Astrocyte (in vitro differentiated cells and primary cell): Measurements from ENCODE around the gene ACTG1. TPM values are rescaled to one million over a fixed set of nuclear protein-coding genes. Genes with fewer than 3 reads are reported as not detected.

Experiments used
- DNase-seq: peaks from one replicate; pipeline ENCODE4 v3.0.0-alpha.2; 2010; ENCODE audit warnings: low read depth
- FAIRE-seq: peaks from 2 replicates; lab custom pipeline; 2011; peaks lifted over from hg19 to GRCh38; lab: Jason Lieb, UNC
- H2AFZ ChIP-seq: 2 replicates; pipeline ENCODE4 v1.6.0; 2012; ENCODE audit warnings: low read depth, low read length, inconsistent platforms
- H3K27ac ChIP-seq: 2 replicates; pipeline ENCODE4 v1.5.1; 2011; ENCODE audit warnings: low read depth, low read length, inconsistent platforms
- H3K27me3 ChIP-seq: 2 replicates; pipeline ENCODE4 v1.6.0; 2011; ENCODE audit warnings: low read length, inconsistent platforms; ENCODE audit not compliant: insufficient read depth
- H3K36me3 ChIP-seq: 2 replicates; pipeline ENCODE4 v1.5.1; 2011; ENCODE audit warnings: low read length, inconsistent platforms; ENCODE audit not compliant: insufficient read depth
- H3K4me1 ChIP-seq: 2 replicates; pipeline ENCODE4 v1.5.1; 2011; ENCODE audit warnings: low read length, inconsistent platforms; ENCODE audit not compliant: insufficient read depth
- H3K4me2 ChIP-seq: 2 replicates; pipeline ENCODE4 v1.6.0; 2012; ENCODE audit warnings: low read length, inconsistent platforms
- H3K4me3 ChIP-seq: 2 replicates; pipeline ENCODE4 v1.5.1; 2011; ENCODE audit warnings: low read depth, mild to moderate bottlenecking, low read length, inconsistent platforms; ENCODE audit not compliant: insufficient read depth
- H3K79me2 ChIP-seq: 2 replicates; pipeline ENCODE4 v1.6.0; 2012; ENCODE audit warnings: mild to moderate bottlenecking, low read length, inconsistent platforms; ENCODE audit not compliant: insufficient read depth
- H3K9ac ChIP-seq: 2 replicates; pipeline ENCODE4 v1.6.0; 2012; ENCODE audit warnings: mild to moderate bottlenecking, low read length, inconsistent platforms
- H3K9me3 ChIP-seq: 2 replicates; pipeline ENCODE4 v1.5.1; 2012; ENCODE audit warnings: low read depth, mild to moderate bottlenecking, low read length, inconsistent platforms; ENCODE audit not compliant: insufficient read depth
- H4K20me1 ChIP-seq: 2 replicates; pipeline ENCODE4 v1.6.0; 2012; ENCODE audit warnings: low read length, inconsistent platforms; ENCODE audit not compliant: insufficient read depth
- H3K27ac Mint-ChIP-seq: one replicate; pipeline ENCODE4 v1.8.0; 2021; ENCODE audit warnings: mild to moderate bottlenecking, mixed read lengths; ENCODE audit not compliant: unreplicated experiment
- H3K27me3 Mint-ChIP-seq: one replicate; pipeline ENCODE4 v1.8.0; 2021; ENCODE audit warnings: low read depth, mixed read lengths; ENCODE audit not compliant: unreplicated experiment
- H3K36me3 Mint-ChIP-seq: one replicate; pipeline ENCODE4 v1.8.0; 2021; ENCODE audit warnings: low read depth, mixed read lengths; ENCODE audit not compliant: unreplicated experiment
- H3K4me1 Mint-ChIP-seq: one replicate; pipeline ENCODE4 v1.8.0; 2021; ENCODE audit warnings: low read depth, mixed read lengths; ENCODE audit not compliant: unreplicated experiment
- H3K4me3 Mint-ChIP-seq: one replicate; pipeline ENCODE4 v1.8.0; 2021; ENCODE audit warnings: mild to moderate bottlenecking, moderate library complexity, mixed read lengths; ENCODE audit not compliant: unreplicated experiment
- H3K9me3 Mint-ChIP-seq: one replicate; pipeline ENCODE4 v1.8.0; 2021; ENCODE audit warnings: mild to moderate bottlenecking, mixed read lengths; ENCODE audit not compliant: unreplicated experiment
- CTCF ChIP-seq: IDR thresholded peaks from 2 replicates; pipeline ENCODE4 v1.5.1; 2011; ENCODE audit warnings: low read depth, mild to moderate bottlenecking, inconsistent platforms, low read length, moderate library complexity; ENCODE audit not compliant: insufficient read depth
- EZH2 ChIP-seq: IDR thresholded peaks from 2 replicates; pipeline ENCODE4 v1.6.1; 2012; ENCODE audit warnings: mild to moderate bottlenecking, low read length, inconsistent platforms; ENCODE audit not compliant: insufficient read depth
- total RNA-seq: library from RNA; stranded (reverse); gene quantifications from 2 replicates; pipeline ENCODE4 v1.2.1, GENCODE V29; 2021

The ACTG1 gene
- total RNA-seq, 1 donor from 2014 or later, result 7,369 TPM

GRCh38 chr17:81476097-81476496 lies 36.5 kb downstream of the ACTG1 start:
- Mint-ChIP-seq H3K9me3 (no peaks in the 10 kb centered on the region), H3K36me3 (no peaks in the 10 kb centered on the region), H3K4me3 (no peak overlapping the region), H3K4me1 (peaks cover 6% of the 10 kb centered on the region), H3K27me3 (peaks cover 50% of the 10 kb centered on the region), H3K27ac (no peak overlapping the region)
- Histone ChIP-seq H3K36me3 (no peaks in the 10 kb centered on the region), H3K27ac (no peak overlapping the region), H3K9me3 (no peaks in the 10 kb centered on the region), H4K20me1 (no peaks in the 10 kb centered on the region), H3K27me3 (no peaks in the 10 kb centered on the region), H3K4me3 (no peak overlapping the region), H3K79me2 (no peaks in the 10 kb centered on the region), H2AFZ (no peak overlapping the region), H3K4me2 (no peak overlapping the region), H3K9ac (no peak overlapping the region), H3K4me1 (peaks cover 7% of the 10 kb centered on the region)
- no peak for FAIRE-seq
- DNase-seq, result no peak
- TF ChIP-seq EZH2 (no peak), CTCF (no peak)

- Histone ChIP-seq H3K79me2 (no peaks in the 10 kb centered on the region), H3K4me1 (peaks cover under 1% of the 10 kb centered on the region), H3K36me3 (no peaks in the 10 kb centered on the region), H3K4me3 (no peak overlapping the region), H2AFZ (no peak overlapping the region), H3K9ac (no peak overlapping the region), H3K27me3 (no peaks in the 10 kb centered on the region), H3K4me2 (no peak overlapping the region), H3K9me3 (no peaks in the 10 kb centered on the region), H4K20me1 (no peaks in the 10 kb centered on the region), H3K27ac (no peak overlapping the region)
- Mint-ChIP-seq H3K36me3 (no peaks in the 10 kb centered on the region), H3K9me3 (no peaks in the 10 kb centered on the region), H3K4me3 (no peak overlapping the region), H3K27me3 (peaks cover 40% of the 10 kb centered on the region), H3K4me1 (peaks cover 4% of the 10 kb centered on the region), H3K27ac (no peak overlapping the region)
- DNase-seq (no peak), FAIRE-seq (no peak)
- no peak for TF ChIP-seq EZH2
- no peak for TF ChIP-seq CTCF
Observed at GRCh38 chr17:81474958-81475357, 37.6 kb downstream of the ACTG1 start.

- H3K36me3 Mint-ChIP-seq, result peaks cover 2% of the 10 kb centered on the region
- no peak overlapping the region for H3K4me3 Mint-ChIP-seq
- no peak for FAIRE-seq
- no peak for TF ChIP-seq EZH2
- TF ChIP-seq CTCF, result no peak
- Histone ChIP-seq H3K9me3 (no peaks in the 10 kb centered on the region), H2AFZ (no peak overlapping the region), H3K27me3 (no peaks in the 10 kb centered on the region), H3K4me2 (no peak overlapping the region), H3K9ac (no peak overlapping the region), H3K36me3 (no peaks in the 10 kb centered on the region), H3K79me2 (no peaks in the 10 kb centered on the region), H4K20me1 (no peaks in the 10 kb centered on the region), H3K4me3 (no peak overlapping the region), H3K4me1 (no peaks in the 10 kb centered on the region), H3K27ac (no peak overlapping the region)
- no peak for DNase-seq
- H3K9me3 Mint-ChIP-seq, result no peaks in the 10 kb centered on the region
- no peak overlapping the region for H3K27ac Mint-ChIP-seq
- peaks cover 30% of the 10 kb centered on the region for H3K27me3 Mint-ChIP-seq
- H3K4me1 Mint-ChIP-seq, result peaks cover 1% of the 10 kb centered on the region
Observed at GRCh38 chr17:81473019-81473418, 39.6 kb downstream of the ACTG1 start.
